Stimulated activated CD8-positive, alpha-beta memory T cell treated with anti-CD3 and anti-CD28 coated beads, Interleukin-2, amount 100 ng/mL, for 48 hours (primary cell): ENCODE data around the gene GFRA1.

Source experiments
- DNase-seq, 2 donors: peaks; one replicate each; pipeline ENCODE4 v3.0.0-alpha.2; 2020; ENCODE audit warnings: low read depth in 2 of 2

GFRA1 gene, protein sequence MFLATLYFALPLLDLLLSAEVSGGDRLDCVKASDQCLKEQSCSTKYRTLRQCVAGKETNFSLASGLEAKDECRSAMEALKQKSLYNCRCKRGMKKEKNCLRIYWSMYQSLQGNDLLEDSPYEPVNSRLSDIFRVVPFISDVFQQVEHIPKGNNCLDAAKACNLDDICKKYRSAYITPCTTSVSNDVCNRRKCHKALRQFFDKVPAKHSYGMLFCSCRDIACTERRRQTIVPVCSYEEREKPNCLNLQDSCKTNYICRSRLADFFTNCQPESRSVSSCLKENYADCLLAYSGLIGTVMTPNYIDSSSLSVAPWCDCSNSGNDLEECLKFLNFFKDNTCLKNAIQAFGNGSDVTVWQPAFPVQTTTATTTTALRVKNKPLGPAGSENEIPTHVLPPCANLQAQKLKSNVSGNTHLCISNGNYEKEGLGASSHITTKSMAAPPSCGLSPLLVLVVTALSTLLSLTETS

DNA sequence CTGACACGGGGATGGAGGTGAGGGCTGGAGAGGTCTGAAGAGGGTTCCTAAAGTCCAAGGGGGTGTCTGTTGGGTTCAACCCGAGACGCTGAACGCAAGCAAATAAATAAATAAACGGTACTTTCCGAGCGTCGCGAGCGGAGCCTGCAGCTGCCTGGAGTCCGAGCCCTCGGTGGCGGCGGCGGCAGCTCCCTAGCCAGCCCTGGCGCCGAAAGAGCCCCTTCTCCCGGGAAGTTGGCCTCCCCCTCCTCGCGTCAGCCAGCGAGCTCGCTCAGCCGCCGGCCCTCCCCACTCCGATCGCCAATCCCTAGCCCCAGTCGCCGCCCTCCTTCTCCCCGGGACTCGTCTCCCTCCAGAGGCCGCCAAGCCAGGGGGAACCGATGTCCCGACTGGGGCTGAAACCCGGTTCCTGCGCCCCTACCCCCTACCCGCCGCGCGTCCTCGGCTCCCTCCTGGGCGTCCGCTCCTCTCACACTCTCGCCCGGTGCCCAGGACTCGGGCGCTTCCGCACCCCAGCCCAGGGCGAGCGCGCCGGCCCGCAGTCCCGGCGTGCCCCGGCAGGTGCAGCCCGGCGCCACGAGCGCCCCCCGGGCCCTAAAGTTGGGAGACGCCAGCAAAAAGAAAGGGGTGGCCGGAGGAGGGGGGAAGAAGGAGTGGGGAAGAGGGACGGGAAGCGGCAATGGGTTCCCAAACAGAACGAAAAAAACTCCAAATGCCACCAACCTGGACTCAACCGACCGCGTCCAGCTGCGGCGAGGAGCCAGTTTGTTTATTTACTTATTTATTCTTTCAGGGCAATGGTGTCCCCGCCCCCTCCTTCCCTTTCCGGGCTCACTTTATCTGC is at the start of gene GFRA1:
Gene GFRA1 (minus strand): TSS at position 767 of the 844 bp plus-strand sequence. CDS start 1,177 bp downstream, outside the sequence.
- DNase-seq, result no peak

DNA sequence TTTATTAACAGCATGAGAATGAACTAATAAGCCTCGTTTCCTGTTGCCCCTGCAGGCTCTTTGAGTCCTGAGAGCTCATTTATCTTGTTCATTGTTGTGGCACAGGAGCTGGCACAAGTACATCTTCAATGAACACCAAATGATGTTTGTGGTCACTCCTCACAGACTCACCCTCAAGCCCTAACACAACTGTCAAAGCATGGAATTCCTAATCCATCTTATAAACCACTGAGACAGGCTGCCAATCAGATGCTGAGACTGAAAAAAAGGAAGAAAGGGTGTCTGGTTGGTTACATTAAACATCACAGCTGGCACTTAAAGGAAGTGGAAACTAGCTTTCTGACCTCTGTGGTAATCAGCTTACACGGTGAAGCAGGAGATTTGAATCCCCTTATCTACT is 43.5 kb upstream of the GFRA1 start:
- no peak for DNase-seq

DNA sequence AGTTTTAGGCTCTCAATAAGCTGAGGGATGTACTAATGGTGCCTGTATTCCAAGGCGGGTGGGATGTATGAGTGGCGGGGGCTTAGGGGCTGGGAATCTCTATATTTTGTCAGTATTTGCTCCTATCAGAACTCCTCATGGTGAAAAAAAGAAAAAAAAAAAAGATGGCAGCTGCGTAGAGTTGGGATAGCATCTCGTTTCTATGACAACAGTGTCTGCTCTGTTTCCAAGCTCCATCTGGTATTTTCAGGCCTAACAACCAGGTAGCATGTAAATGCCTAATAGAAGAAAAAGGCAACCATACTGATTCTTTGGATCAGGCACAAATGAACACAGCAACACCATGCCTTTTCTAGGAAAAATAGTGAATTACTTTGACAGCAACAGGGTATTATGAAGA is 39.5 kb upstream of the GFRA1 start:
- no peak for DNase-seq

DNA sequence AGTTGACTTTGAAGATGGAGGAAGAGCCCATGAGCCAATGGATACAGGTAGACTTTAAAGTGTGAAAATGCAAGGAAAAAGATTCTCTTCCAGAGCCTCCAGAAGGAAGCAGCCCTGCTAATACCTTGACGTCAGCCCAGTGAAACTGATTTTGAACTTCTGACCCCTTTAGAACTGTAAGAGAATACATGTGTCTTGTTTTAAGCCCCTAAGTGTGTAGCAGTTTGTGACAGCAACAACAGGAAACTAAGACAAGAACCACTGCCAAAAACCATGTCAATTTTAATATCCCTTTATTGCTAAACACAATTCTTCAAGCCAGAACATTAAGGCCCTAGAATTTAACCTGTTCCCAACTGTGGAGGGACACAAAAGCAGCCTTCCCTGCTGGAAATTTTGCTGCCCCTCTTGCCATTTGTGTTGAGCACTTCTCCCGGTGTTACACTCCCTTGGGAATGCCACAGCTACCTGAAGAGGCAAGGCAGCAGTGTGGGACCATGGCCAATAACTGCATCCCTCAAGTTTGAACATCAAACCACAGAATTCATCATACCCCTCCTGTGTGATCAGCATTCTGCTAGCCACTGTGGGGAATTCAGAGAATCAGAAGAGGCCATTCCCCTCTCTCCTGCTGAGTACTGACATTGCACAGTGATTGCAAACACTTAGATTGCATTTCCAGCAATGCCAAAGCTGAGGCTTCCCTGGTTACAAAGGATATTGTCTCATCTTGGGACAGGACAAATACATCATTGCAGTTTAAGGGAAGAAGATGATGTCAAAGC is 38.9 kb upstream of the GFRA1 start:
- DNase-seq, result no peak

DNA sequence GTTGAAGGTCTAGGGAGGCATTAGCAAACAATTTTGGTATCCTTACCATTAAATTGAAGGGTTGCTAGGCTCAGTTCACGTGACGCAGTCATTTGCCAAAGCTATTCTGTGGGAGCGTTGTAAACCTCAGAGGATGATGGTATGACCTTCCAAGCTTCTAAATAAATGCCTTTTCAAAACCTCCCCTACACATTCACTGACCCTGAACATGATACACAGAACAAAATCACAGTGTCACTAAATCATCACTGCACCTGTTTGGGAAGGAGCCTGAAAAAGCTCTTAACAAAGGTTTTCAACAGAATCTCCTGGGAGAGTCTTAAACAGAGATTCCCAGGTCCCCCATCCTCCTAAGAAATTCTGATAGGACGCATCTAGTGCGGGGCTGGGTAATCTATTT is 38.0 kb upstream of the GFRA1 start:
- no peak for DNase-seq

DNA sequence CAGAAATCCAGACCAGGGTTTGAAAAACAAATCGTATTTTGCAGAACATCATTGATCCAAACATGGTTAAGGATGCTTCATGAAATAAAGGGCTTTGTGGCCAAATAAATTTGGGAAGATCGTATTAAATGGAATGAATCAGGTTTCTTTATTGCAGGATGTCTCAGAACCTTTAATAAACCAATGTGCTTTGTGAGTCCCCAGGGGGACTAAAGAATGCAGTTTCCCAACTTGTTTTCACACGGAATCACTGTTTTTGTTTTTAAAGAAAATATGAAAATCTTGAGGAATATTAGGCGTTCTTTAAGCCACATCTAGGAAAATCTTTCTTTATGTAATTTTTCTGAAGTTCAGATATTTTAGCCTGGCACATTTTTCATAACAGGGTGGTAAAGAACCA is 34.4 kb upstream of the GFRA1 start:
- no peak for DNase-seq

DNA sequence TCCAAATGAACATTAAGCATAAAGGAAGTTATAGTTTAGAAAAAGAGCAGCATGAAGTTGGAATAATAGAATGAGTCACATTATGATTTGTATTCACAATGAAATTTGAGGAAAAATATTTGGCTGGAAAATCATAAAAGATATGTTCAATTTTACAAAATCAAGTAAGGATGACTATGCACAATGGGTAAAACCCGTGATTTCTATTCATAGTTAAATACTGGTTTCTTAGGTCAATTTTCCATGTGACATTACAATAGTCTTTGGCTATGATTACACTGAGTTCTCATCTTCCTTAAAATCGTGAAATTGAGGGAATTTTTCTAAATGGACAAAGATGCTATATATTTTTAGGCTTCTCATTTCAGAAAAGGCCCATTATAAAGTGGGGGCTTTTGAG is 33.8 kb upstream of the GFRA1 start:
- no peak for DNase-seq

DNA sequence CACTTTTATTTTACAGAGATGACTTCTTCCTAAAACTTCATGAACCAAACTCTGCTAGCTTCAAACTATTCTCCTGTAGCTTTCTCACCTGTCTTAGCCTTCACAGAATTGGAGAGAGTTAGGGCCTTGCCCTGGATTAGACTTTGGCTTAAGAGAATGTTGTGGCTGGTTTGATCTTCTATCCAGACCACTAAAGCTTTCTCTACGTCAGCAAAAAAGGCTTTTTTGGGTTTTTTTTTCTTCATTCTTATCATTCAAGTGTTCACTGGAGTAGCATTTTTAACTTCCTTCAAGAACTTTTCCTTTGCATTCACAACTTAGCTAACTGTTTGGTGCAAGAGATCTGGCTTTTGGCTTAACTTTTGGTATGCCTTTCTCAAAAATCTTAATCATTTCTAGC is 31.9 kb upstream of the GFRA1 start:
- no peak for DNase-seq

DNA sequence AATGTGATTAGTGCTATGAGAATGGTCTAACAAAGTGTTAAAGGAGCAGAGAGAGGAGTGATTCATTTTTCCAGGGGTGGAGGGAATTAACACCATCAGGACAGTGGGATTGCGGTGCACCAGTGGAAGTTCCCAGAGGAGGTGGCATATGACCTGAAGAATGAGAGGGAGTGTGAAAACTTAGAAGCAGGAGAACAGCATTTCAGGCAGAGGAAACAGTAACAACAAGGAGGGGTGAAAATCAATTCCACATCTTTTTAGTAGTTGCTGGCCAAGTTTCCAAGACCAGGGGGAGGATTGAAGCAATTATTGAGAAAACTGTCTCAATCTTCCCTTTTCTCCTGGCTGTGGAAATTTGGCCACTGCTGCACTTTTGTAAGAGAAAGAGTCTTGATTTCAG is 27.5 kb upstream of the GFRA1 start:
- DNase-seq, result no peak

DNA sequence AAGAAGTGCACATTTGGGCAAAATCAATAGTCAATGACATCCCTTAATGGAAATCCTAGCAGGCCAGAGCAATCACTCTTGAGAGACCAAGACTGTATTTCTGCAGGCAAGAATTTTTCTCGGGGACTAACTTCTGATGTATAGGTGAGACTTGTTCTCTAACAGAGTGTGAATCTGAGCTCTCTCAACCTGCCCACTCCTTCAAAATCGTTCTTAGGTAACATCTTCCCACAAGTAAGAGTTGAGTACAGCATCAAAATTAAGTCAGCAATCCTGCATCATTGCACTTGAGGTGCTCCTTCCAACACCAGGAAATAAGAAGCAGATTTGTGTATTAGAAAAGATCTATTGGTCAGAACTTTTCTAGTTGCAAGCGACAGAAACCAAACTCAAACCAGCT is 25.6 kb upstream of the GFRA1 start:
- no peak for DNase-seq

DNA sequence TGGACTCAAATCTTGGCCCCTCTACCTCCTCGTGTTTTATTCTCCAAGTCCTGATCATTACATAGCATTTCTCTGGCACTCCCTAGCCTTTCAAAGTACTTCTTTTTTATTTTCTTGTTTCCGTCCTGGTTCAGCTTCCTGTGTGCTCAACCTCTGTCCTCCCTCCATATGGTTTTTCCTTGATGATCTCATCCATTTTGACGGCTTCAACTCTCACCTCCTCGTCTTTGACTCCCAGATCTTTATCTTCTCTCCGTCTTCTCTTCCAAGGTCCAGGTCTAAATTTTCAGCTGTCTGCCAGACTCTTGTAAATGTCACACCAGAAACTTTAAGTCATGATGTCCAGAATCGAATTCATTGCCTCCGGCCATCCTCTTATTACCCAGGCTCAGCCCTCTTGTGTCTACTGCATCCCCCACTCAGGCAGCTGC is 23.3 kb upstream of the GFRA1 start:
- DNase-seq, result no peak

DNA sequence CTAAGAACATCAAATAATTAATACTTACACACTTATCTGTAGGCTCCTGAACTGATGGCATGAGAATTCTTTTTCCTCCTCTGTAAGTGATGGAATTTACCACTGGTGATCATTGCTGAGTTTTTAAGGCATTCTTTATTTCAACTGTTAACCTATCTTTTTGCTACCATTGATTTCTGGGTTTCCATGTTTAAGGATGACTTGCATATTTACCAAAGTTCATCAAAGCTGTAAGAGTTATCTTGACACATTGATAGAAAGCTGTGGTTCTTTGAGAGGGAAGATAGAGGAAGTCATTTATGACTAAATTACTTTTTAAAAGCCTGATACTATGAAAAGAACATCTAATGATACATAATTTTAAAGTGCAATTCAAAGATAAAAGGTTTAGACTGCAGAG is 19.5 kb upstream of the GFRA1 start:
- DNase-seq, result no peak

DNA sequence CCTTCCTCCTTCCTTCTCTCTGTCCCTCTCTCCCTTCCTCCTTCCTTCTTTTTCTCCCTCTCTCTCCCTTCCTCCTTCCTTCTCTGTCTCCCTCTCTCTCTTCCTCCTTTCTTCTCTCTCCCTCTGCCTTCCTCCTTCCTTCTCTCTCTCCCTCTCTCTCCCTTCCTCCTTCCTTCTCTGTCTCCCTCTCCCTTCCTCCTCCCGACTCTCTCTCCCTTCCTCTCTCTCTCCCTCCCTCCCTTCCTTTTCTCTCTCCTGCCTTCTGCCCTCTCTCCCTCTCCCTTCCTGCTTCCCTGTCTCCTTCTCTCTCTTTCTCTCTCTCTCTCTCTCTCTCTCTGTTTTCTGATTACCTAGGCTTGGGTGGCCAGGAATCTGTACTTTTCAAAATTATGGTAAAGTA is 16.6 kb upstream of the GFRA1 start:
- no peak for DNase-seq

DNA sequence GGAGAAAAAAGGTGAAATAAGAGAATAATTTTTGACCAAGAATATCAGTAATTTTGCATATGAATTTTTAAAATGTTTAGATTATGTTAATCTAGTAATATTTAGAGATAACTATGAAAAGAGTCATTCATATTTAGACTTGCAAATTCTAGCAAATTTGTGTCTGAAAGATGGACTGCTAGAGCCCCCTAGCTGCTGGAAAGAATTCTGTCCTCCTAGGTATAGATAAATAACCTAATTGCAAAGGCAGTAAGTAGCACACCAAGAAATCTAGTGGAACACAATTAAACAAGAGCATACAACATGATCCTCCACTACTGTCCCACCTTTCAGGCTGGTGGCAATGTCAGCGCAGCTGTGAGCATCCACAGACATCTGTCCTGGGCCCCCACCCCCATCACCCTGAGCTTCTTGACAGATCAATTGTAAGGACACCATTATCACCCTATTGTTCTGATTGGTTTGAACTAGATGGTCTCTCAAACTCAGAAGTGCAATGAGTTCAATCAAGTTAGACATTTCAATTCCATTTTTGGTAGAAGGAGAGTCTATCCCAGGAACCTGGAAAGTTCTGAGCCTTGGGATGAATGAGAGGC is 15.0 kb upstream of the GFRA1 start:
- no peak for DNase-seq

DNA sequence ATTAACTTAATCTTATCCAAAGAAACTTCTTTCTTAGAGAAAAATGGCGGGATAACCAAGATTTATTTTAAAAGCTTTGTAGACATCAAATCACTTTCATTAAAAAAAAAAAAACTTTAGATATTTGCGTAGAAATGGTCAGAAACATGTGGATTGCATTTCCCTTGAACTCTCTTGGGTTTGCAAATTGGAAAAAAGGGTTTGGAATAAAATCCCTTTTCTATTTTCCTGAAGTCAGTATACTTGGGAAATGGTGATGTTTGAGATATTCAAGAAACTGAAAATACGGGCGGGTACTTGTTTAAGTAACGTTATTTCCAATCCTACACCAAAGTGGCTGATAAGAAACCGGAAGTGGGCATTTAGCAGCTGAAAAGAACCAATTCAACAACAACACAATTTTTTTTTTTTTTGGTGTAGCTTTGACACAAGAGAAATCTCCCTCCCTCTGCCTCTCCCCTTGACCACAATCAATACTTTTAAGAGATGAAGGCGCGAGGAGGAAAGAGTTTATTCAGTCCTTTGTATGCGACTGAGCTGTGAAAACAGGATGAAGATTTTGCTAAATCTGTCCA is 13.7 kb upstream of the GFRA1 start:
- DNase-seq, result no peak

DNA sequence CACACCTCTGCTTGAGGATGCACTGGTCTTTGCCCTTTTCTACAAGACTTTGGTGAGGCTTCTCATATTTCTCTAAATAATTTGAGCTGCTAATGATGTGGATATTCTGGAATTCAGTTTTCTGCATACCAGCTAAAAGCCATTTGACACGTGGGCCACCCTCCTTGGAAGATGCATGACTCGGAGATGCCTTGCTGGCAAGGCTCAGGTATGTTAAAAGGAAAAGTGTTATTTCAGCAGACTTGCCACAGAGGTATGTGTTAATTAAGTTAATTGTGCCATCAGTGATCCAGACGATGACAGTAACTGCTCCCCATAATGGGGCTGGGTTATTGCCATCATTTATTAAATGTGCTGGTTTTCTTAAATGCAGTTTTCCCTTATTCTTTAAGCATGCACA is 8.8 kb upstream of the GFRA1 start:
- no peak for DNase-seq

DNA sequence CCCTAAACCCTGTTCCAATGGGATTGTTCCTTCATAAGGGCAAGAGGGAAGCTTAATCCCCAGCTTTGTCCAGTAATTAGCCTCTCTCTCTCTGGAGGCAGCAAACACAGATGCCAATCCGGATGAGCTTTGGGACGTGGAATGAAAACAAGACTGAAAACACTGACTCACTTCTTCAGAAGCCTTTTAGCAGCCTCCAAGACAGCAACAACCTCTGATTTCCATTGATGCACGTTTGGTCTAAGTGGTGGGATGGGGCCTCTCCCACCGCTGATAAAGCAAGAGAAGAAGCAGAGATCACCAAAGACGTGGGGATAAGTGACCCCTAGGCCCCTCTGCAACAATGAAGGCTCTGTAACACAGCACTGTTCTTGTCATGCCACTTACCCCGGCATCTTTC is 5.8 kb upstream of the GFRA1 start:
- no peak for DNase-seq

DNA sequence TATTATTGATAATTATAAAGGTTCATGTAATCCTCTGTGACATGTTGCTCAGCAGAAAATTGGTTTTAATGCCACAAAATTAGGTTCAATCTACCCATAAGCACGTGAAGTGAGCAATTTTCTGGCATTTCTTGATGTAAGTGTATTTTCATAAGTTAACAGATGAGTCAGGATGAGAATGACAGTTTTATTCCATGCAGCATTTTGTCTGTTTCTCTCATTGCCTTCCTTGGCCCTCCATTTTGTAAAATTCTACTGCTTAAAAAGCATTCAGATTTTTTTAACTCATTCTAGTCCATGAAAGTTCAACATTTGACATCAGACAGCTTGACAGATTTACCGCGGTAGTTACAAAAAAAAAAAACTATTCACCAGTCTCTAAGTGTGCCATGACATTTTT is 4.0 kb upstream of the GFRA1 start:
- no peak for DNase-seq

DNA sequence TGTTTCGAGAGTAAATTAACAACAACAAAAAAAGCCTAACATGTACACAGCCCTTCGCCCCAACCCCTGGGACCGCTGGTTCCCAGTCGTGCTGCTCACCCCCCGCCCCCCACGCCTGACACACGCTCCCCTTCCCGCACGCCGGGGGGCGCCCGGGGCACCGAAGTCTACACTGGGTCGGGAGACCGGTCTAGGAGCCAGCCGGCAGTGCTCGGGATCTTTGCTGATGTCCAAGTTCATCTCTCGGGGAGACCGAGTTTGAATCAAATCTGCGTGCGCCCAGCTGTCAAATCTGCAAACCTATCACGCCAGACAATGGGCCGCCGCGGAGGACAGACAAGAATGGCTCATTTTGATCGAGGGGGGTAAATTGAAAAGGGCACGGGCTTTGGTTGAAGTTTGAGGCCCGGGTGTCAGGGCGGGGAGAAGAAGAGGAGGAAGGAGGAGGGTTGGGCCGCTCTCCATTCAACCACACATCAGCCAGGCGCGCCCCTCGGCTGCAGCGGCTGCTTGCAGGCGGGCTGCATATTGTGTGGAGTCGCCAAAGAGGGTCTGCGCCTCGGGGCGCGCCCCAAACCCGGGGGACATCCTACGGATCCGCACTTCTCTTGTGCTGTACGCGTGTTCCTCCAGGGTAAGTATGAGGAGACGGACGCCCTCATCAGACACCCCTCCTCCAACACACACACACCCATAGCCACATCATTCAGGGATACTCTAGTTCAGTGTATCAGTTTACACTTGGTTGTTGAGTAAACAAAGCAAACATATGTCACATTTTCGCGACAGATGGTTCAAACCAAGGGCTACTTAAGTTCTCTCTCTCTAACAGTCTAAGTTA is 1.3 kb upstream of the GFRA1 start:
- no peak for DNase-seq

DNA sequence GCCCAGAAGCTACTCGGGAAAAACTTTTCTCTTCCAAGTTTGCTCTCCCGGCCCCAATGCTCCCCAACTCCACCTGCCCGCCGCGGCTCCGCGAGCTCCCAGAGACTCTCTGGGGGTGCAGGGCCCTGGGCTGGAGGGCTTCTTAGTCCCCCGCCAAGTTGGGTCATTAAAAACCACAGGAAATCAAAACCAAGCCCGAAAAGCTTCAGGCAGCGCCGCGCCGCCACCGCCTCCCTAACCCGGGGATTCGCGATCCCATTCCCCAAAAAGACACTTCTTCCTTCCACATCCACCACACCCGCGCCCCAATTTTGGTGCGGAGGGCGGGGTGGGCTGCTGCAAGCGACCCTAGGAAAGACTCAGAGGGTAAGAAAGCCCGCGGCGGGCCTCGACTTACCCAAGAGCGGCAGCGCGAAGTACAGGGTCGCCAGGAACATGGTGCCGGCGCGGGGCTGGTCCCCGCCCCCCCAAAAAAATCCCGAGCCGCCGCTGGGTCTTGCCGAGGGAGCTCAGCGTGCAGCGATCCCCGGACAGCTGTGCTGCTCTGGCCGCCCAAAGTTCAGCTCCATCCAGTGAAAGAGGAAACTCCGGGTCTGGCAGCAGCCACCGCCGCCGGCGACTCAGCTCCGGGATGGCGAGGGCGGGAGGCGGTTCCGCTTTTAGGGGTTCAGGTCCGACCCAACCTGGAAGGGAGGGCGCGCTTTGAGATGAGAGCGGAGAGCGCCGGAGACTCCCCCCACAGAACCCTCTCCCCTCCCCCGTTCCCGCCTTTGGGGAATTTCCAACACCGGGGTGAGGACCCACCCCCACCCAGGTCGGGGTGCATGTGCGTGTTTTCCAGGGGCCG is 1.2 kb downstream of the GFRA1 start:
- DNase-seq, result no peak
